Renal pelvis (tissue), 4 donors: ENCODE data around the gene HDAC1. TPM values are rescaled to one million over a fixed set of nuclear protein-coding genes. Genes with fewer than 3 reads are reported as not detected.
A peak's percentile ranks its signal among the peaks of the same experiment; 100 is the strongest.
"Not testable (repeated sequence)": the region's sequence is repeated elsewhere in the genome, so short reads cannot be mapped to it uniquely, and the experiment has no call there.

Source experiments
- DNase-seq: peaks from one replicate; pipeline ENCODE4 v3.0.0-alpha.2; 2013
- polyA plus RNA-seq, 3 donors: library from polyadenylated mRNA; unstranded; fragments of 120-200 nt; gene quantifications; one replicate each; pipeline ENCODE4 v1.2.1, GENCODE V29; 2013; ENCODE audit not compliant: insufficient read length in 3 of 3

HDAC1 gene
- polyA plus RNA-seq, 3 donors, result 179 to 241 (median 186) TPM

GRCh38 chr1:32341186-32341757, 49.4 kb downstream of the HDAC1 start:
- DNase-seq, result no peak

DNA sequence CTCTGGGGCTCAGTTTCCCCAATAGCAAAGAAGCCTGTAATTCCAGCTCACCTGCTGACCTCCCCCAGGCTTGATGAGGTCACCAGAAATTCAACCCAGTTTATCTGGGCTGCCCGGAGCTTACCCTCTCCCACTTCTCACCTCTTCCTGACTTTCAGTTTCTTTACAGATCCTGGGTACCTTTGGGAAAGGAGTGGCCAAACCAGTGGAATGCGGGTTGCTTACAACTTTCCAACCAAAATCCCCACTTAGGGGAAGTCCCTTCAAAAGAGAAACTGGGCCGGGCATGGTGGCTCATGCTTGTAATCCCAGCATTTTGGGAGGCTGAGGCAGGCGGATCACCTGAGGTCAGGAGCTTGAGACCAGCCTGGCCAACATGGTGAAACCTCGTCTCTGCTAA, 50.1 kb downstream of the HDAC1 start:
- DNase-seq, result no peak

DNA sequence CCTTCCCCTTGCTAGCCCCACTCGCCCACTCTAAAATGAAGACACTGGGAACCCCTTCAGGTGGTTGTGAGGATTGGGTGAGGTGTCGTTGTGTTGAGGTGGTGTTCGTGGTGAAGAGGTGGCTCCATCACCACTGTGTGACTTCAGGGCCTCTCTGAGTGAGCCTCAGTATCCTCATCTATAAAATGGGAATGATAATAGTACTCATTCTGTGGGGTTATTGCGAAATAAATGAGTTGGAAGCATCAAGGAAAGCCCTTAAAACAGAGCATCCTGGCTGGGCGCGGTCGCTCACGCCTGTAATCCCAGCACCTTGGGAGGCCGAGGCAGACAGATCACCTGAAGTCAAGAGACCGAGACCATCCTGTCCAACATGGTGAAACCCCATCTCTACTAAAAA, 50.8 kb downstream of the HDAC1 start:
- no peak for DNase-seq

GRCh38 chr1:32345289-32345827, 53.5 kb downstream of the HDAC1 start:
- DNase-seq, result peak; percentile 37

DNA sequence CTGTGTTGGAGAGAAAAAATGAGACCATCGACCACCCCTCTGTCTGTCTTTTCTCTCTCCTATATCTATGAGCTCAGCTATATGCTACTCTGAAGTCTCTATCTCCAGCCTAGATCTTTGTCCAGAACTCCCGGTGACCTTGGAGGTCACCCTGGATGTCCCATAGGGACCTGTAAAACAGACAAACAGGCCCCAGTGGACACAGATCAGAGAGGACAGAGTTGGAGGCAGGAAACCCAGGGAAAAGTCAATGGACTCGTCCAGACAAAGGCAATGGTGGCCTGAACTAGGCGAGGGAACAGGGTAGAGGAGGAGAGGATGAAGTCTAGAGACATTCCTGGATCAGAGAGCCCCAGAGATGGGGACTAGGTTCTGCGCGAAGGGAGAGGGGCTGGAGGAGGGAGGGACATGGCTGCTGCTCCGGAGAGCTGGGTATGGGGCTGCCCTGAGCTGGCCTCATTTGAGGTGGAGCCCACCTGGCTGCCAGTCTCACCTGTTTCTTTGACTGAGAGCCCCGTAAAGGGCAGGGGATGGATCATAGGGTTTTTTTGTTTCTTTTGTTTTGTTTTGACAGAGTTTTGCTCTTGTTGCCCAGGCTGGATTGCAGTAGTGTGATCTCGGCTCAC, 54.8 kb downstream of the HDAC1 start:
- DNase-seq, result no peak

DNA sequence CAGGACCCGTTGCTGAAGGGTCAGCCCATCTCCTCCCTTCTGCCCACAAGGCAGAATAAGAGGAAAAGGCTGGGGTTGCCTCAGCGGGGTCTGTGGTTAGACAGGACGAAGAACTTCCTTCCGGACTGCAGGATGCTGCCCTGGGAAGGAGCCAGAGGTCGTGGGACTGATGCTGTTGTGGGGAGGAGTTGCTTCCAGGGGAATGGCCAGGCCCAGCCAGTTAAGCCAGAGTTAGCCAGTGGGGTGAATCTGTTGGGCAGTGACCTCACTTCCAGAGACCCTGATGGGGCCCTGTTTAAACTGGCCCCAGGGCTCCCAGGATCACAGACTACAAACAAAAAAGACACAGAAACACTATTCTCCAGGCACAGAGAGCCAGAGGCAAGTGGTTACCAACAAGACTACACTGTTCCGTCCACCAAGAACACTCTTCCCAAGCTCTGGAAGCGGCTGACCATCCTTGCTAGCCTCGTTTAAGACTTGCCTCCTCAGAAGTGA, 57.4 kb downstream of the HDAC1 start:
- DNase-seq, result no peak

DNA sequence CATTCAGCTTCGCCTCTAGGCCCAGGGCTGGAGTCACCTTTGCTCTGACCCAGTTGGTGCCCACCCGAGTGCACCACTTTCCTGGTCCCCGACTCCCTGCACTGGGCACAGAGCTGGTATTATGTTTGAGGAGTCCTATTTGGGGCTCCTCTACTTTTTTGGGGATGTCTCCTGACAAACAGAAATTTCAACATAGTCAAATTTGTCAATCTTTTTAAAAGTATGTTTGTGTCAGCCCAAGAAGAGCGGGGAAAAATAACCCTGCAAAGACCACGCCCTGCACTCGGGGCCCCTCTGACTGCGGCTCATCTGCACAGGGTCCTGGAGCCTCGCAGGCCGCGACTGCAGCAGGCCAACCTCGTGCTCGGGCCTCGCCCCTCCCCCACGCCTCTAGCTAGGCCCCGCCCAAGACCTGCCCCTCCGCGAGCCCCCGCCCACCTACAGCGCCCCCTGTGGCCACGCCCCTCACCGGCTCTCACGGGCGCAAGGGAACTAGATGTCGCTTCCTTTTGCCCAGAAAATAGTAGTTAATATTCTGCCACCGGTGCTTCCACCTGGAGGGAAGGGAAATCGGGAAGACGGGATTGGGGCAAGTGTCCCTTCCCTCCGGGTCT, 59.0 kb downstream of the HDAC1 start:
- no peak for DNase-seq

DNA sequence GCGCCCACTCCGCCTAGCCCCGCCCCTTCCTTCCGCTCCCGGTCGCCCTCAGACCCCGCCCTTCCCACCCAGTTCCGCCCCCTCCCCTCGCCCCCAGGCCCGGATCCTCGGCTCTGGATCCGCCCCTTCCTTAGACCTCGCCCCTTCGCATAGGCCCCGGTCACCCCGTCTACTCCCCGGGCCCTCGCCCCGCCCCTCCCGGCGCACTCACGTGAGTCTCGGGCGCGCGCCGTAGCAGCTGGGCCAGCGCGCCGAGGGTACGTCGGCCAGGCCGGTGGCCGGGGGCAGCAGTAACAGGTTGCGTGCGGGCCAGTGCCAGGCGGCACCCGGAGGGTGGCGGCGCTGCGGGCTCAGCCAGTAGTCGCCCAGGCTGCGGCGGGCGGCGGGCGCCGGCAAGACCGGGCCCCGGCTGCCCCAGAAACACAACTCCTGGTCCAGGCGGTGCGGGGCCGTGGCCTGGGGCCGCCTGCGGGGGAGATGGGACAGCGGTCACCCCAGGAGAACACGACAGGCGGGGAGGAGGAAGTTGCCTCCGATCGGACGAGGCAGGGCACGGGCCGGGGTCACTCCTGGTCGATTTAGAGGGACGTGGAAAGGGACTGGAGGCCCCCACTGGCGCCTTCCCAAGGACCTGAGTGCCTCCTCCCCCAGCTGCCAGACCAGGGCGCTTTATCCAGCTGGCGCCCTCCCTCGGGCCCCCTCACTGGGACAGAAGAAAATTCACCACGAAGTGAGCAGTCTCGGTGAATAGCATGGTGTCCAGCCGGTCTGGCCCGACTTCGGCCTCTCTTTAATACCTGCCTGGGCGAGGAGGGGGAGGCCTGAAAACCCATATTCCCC, 59.7 kb downstream of the HDAC1 start:
- peak; percentile 97 for DNase-seq

DNA sequence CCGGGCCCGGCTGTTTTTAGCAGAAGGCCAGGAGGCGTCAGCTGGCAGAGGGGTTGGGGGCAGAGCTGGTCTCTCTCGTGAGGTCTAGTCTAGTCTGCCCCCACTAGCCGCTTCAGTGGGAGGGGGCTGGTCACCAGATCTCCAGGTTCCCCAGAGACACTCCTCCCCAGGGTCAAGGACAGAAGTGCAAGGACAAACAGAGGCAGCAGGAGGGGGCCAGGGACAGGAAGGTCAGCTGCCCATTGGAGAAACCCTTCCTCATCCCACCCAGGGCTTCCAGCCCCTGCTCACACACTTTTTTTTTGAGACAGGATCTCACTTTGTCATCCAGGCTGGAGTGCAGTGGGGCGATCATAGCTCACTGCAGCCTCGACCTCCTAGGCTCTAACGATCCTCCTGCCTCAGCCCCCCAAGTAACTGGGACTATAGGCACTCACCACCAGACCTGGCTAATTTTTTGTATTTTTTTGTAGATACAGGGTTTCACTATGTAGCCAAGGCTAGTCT, 60.4 kb downstream of the HDAC1 start:
- DNase-seq, result no peak

DNA sequence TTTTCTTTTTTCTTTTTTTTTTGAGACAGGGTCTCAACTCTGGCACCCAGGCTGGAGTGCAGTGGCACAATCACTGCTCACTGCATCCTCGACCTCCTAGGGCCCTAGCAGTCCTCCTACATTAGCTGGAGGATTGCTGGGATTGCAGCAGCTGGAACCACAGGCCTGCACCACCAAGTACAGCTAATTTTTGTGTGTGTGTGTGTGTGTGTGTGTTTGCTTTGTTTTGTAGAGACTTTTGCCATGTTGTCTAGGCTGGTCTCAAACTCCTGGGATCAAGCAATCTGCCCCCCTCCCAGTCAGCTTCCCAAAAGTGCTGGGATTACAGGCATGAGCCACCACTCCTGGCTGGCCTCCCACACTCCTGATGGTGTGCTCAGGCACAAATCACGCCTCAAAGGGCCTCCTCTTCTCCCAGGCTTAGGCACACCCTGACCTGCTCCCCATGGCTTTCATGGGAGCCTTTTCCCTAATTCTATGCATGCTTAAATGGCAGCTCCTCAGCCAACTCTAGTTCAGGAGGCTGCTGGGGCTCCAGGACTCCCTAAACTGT, 61.0 kb downstream of the HDAC1 start:
- no peak for DNase-seq

- no peak for DNase-seq
Observed at GRCh38 chr1:32353431-32353830, 61.5 kb downstream of the HDAC1 start.

GRCh38 chr1:32353886-32354570, 62.1 kb downstream of the HDAC1 start:
- DNase-seq, result peak; percentile 48

DNA sequence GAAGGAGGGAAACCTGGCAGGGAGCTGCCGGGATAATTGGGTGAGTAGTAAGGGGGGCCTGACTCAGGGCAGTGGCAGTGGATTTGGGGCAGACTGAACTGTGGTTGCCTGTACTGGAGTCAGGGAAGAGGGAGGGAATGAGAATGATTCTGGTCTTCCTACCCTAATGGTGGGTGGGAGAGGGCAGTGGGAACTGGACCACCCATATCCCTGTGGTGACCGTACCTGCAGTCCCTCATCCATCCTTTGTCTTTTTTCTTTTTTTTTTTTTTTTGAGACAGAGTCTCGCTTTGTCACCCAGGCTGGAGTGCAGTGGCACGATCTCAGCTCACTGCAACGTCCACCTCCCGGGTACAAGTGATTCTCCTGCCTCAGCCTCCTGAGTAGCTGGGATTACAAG, 63.9 kb downstream of the HDAC1 start:
- not testable (repeated sequence) for DNase-seq

DNA sequence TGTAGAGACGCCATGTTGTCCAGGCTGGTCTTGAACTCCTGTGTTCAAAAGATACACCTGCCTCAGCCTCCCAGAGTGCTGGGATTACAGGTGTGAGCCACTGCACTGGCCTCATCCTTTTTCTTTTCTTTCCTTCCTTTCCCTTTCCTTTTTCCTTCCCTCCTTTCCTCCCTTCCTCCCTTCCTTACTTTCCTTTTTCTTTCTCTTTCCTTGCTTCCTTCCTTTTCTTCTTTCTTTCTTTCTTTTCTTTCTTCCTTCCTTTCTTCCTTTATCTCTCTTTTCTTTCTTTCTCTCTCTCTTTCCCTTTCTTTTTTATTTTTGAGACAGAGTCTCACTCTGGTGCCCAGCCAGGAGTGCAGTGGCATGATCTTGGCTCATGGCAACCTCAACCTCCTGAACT, 64.6 kb downstream of the HDAC1 start:
- DNase-seq, result no peak

GRCh38 chr1:32357614-32358013, 65.7 kb downstream of the HDAC1 start:
- no peak for DNase-seq

- no peak for DNase-seq
Observed at GRCh38 chr1:32358435-32358834, 66.6 kb downstream of the HDAC1 start.

GRCh38 chr1:32361308-32361673, 69.4 kb downstream of the HDAC1 start:
- DNase-seq, result no peak

DNA sequence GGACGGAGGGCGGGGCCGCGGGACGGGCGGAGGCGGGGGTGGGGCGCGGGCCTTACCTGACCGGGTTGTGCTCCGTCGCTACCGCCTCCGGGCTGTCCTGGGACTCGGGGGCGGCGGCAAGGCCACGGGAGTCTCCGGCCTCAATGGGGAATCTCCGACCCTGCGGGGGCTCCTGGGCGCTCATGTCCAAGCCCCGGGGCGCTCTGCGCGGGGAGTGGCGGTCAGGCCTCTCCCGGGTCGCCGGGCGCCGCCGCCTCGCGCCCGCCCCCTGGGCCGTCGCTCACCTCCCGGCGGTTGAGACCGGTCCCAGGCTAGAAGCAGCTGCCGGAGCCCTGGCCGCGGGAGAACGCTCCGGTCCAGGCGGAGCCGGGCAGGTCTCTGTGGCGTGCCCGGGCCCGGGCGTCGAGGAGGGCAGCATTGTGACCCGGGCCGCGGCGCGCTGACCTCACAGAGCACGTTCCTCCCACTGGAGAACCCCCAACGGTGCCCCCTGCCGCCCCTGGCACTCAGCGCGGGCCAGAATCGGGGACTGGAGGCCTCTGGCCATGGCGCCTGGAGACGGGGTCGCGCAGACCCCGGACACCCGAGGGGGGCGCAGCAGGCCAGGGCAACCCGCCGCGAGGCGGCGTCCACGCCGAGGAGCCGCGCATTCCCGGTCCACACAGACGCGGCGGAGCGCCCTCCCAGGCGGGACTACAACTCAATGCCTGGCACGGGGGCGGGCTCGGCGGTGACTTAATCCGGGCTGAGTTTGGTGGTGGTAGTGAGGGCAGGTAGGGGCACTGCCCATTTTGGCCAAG, 70.0 kb downstream of the HDAC1 start:
- peak; percentile 57 for DNase-seq

- DNase-seq, result no peak
Observed at GRCh38 chr1:32362474-32363313, 70.8 kb downstream of the HDAC1 start, which contains the start of the genes FAM229A and TSSK3. Gene FAM229A (minus strand): TSS chr1:32362485. CDS start chr1:32362091, 394 bp downstream. Gene TSSK3 (plus strand): TSS chr1:32362539. CDS start chr1:32362702, 163 bp downstream.
